Cerebellar cortex (tissue), 1 donor: ENCODE measurements around the gene MSMP.

ENCODE experiments used
- DNase-seq: peaks from one replicate; pipeline ENCODE4 v3.0.0-alpha.2; 2015; ENCODE audit warnings: low spot score

MSMP gene, protein sequence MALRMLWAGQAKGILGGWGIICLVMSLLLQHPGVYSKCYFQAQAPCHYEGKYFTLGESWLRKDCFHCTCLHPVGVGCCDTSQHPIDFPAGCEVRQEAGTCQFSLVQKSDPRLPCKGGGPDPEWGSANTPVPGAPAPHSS

DNA sequence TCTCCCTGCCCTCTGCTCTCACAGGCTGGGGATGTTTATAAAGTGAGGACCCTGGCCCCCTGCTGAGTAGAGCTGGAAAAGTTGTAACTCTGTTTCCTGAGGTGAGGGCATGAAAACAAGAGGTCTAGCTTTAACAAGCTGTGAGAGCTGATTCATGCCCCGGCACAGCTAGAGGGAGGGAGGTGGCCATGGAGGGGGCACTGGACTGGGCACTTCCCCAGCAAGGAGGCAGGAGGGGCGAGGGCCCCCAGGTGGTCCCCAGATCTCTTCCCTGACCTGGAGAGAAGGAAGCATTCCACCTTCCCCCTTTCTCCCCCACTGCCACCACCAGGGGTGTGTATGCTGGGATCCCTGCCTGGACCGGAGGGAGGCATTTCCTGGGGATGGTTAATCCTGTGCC lies at the start of gene MSMP:
Gene MSMP (minus strand): TSS at position 13 of the 400 bp plus-strand sequence. CDS start 147 bp downstream, outside the sequence.
- DNase-seq = no peak

DNA sequence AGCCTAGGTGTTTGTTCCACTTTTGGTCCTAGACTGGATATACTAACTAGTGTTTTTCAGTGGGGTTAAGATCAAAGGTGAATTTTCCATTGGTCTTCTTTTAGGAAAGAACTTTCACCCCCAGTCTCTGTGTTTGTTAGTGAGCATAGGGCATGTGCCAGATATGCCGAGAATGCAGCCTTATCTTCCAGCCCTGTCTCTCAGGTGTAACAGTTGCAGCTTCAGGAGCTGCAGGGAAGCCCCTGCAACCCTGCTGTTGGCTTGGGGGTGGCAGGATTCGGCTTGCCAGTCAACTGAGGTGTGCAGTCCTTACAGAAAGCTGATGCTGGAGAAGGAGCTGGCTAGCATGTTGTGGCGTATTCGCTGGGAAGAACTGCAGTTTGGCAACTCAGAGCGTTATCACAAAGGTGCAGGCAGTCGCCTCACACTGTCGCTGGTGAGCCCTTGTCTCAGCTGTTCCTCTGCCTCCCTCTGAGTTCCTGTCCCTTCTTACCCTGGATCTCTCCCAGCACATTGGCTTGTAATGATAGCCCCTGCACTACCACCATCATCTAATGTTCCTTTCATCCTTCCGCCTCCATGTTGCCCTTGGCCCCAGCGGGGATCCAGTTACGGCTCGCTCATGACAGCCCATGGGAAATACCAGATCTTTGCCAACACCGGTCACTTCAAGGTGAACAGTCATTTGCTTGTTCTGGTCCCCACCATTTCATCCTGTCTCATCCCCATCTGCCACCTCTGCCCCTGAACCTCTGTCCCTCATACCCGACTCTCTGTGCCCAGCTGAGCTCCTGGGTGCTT lies 47.5 kb upstream of the MSMP start:
- DNase-seq = no peak

DNA sequence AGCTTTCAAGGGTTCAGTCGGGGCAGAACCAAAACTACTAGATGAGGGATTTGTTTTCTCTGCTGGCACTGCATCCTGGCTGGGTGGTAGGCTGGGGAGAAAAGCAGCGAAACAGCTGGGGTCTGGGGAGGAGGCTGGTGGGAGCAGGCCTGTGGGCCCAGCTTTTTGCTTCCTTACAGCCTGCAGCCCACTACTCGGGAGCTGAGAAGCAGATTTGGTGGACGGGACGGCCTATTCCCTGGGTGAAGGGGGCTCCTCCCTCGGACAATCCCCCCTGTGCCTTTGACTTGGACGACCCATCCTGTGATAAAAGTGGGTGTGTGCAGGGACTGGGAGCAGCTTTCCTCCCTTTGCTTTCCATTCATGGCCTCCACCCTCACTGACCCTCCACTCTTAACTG lies 46.5 kb upstream of the MSMP start:
- DNase-seq = no peak

DNA sequence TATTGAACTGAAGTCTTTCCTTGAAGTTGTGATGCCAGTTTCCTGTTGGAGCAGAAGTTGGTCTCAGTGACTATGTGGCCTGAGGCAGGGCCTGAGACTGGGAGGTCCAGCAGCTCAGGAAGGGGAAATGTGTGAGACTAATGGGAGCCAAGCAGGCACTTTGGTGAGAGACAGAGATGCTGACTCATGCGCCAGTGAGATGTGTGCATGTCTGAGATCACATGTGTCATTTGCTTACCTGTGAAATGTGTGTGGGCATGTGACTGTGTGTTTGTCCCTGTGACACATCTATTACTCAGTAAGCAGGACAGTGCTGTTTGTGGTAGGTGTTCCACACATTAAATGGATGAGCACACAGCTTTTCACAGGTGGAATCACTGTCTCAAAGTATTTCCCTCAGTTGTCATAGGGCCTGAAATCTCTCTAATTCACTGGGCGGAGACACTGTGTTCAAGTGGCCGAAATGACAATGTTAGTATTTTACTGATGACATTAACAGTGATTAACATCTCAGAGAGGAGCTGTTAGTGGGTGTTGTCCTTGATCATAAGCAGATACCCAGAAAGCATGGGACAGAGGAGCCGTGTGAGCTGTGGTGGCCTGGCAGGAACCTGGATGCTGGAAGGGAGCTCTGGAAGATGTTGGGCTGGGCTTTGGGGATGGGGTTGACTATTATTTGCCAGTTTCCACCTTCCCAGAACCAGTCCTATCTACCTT lies 44.7 kb upstream of the MSMP start:
- DNase-seq = no peak

DNA sequence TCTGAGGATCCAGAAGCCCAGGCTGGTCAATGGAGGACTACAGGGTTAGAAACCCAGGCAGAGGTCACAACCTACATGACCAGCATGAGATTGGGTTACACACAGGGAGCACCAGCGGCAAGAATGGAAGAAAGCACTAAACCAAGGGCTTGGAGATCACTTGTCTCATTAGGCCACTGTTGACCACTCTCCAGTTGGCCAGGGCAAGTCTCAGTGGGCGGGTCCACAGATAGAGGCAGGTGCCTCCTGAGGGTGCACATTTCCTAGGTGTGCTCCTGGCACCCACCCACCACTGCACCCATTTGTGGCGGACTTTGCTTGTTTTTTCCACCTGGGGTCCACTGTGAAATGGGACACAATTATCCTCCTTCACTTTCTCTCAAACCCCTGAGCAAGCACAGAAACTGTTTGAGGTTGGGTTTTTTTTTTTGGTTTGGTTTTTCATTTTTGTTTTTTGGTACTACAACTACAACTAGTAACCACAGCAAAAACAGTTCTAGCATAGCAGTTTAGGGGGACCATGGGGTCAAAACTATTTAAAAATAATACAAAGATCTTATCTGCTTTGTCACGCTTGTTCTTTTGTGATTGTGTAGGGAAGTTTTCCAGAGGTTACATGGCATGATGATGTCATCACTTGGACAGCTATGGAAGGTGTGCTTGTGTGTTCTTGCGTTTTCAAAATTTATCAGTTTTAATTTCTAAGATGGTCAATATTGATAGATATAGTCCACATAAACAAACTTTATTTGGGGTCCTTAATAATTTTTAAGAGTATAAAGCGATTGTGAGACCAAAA lies 43.4 kb upstream of the MSMP start:
- DNase-seq = no peak

DNA sequence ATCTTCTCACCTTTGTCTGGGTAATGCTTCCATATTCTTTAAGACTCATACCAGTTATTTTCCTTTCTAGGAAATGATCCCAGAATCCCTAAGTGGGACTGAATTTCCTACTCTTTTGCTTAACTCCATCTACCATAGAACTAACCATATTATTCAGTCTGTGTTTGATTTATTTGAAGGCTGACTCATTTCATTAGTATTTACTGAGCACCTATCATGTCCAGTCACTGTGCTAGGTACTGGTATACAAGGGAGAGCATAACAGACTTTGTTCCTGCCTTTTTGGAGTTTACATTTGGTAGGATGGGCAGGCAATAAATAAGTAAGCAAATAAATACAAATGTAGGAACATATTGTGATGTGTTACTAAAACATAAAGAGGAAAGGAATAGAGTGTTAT lies 41.6 kb upstream of the MSMP start:
- no peak for DNase-seq

DNA sequence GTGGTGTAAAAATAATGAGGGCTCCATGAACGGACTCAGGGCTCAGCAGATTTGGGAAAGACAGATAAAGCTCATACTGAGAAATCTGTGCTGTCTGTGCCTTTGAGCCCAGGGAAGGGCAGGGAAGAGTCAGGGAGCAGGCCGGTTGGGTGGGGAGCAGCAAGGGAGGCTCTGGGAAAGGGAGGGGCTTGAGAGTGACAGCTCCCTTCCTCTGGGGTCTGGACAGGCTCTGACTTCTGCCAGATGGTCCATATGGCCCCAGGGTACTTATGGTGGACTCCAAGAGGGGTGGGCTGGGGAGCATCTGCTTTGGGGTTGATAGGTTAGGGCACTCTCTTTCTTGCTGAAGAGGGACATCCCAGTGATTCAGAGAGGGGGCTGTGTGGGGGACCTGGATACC lies 39.4 kb upstream of the MSMP start:
- no peak for DNase-seq

DNA sequence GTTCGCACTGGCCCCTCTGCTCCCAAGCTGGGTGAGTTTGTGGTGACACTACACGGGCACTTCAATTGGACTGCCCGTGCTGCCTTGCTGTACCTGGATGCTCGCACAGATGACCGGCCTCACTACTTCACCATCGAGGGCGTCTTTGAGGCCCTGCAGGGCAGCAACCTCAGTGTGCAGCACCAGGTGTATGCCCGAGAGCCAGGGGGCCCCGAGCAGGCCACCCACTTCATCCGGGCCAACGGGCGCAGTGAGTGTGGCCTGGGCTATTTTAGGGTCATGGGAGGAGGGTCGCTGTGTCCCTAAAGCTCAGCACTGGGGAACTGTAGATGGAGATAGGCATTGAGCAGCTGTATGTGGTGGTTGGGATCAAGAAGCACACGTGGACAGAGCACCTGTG lies 38.8 kb upstream of the MSMP start:
- DNase-seq = no peak

DNA sequence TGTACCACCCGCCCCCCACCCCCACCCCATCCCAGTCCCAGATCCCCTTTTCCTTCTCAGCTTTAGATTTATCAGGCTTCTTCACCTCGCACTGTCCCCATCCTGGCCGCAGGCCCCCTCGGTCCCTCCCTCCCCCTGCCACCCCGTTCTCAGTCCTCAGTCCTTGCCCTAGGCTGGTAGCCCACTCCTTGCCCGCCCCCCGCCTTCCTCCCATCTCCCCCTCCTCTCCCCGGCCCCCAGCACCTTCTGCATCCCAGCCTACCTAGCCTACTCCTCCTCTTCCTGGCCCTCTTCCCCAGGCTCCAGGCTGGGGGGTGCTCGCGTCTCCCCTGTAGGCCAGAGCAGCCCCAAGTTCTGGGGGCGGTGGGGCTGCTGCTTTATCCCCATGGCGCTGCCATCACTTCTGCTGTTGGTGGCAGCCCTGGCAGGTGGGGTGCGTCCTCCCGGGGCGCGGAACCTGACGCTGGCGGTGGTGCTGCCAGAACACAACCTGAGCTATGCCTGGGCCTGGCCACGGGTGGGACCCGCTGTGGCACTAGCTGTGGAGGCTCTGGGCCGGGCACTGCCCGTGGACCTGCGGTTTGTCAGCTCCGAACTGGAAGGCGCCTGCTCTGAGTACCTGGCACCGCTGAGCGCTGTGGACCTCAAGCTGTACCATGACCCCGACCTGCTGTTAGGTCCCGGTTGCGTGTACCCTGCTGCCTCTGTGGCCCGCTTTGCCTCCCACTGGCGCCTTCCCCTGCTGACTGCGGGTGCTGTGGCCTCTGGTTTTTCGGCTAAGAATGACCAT lies 38.1 kb upstream of the MSMP start:
- DNase-seq = peak; percentile 30

DNA sequence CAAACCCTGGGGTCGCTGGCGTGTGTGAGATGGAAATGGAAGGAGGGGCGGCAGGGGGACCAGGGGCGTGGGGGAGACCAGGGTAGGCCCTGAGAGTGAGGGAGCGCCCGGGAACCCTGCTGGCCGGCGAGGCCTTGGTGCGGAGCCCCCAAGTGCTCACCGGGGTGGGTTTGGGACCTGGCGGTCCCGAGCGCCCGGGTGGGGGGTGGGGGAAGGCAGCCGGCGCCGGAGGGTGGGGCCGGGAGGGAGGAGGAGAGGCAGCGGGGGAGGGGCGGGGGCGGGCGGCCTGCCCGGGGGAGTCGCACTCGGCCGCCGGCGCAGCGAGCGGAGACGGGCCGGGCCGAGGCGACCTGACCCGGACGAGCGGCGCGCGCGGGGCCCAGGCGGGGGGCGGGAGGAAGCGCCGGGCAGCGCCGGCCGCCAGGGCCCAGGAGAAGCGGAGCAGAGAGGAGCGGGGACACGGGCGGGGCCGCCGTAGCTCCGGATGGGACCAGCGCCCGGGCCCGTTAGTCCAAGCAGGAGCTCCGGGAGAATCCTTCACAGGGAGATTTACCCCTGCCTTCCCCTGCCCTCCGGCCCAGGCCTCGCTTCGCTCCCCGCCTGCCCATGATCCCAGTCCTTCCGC lies 37.3 kb upstream of the MSMP start, which contains the start of gene NPR2:
Gene NPR2 (plus strand): TSS at position 295 of the 625 bp plus-strand sequence. CDS start 818 bp downstream, outside the sequence.
- peak; percentile 37 for DNase-seq

DNA sequence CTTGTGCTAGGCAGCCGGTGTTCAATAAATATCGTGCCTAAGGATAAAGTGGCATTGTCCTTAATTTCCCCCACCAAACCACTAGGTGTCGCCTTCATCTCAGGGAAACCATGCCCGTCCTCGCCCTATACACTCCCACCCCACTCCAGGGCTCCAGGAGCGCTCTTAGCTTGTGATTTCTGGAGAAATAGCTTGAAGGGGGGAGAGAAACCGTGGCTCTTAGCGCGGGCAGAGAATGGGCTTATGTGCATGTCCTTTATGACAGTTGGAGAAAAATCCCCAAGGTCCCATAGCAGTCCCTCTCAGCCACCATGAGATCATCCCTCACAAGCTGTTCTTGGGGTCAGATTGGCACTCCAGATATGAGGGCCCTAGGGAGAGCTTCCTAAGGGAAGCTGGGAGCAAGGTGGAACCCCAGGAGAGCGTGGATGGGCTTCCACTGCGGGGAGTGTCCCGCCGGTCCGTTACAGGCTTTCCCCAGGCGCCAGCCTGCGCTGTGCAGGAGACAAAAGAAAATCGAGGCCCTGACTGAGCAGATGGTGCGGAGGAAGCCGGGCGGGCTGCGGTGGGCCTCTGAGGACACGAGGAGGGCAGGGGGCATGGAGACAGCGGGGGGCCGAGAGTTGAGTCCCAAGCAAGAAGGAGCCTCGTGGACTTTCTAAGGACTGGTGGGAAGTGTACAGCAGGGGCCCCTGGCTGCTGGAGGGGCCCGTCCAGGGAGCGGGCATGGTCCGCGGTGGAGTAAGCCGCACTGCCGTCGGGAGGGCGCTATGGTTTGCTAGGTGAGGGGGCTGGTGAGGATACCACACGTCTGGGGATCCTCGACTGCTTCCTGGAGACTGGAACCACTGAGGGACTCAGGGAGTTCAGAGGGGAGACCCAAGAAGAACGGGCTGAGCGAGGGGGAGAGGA lies 36.6 kb upstream of the MSMP start:
- DNase-seq = peak; percentile 93

DNA sequence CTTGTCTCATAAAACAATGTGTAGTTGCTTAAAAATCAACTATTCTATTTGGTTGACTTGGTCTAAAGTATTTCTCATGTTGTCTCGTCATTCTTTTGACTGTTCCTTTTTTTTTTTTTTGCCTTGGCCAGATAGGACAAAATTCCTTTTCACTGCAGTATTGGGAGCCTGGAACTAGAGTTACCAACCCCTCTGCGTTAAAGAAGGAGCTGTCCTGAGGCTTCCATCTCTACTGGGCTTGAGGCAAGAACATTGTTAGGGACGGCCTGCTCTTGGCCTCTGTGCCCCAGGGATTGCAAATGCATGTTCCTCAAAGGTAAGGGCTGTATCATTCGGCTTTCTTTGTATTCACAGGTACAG lies 35.9 kb upstream of the MSMP start:
- no peak for DNase-seq

DNA sequence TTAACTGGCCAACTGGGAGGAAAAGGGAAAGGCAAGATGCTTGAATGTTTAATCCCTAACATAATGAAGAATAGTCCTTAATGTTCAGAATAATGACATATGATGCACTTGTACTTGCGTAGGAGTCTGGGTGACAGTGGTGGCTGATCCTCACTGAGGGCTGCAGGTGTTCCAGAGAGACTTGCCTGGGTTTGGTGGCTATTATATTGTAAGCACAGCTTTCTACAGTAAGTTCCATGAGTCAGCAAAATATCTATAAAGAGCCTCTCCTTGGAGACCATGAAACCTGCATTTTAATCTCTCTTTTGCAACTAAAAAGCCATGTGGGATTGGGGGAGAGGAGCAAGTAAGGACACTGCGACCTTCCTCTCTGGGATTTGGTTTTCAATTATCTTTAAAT lies 35.5 kb upstream of the MSMP start:
- DNase-seq = no peak

DNA sequence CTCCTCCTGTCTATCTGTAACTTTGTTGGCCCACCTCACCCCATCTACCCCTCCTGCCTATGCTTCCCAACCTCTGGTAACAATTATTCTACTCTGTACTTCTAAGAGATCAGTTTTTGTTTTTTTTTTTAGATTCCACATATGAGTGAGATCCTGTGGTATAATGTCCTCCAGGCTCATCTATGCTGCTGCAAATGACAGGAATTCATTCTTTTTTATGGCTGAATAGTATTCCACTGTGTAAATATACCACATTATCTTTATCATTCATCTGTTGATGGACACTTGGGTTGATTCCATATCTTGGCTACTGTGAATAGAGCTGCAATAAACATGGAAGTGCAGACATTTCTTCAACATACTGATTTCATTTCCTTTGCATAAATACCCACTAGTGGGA lies 29.3 kb upstream of the MSMP start:
- no peak for DNase-seq

DNA sequence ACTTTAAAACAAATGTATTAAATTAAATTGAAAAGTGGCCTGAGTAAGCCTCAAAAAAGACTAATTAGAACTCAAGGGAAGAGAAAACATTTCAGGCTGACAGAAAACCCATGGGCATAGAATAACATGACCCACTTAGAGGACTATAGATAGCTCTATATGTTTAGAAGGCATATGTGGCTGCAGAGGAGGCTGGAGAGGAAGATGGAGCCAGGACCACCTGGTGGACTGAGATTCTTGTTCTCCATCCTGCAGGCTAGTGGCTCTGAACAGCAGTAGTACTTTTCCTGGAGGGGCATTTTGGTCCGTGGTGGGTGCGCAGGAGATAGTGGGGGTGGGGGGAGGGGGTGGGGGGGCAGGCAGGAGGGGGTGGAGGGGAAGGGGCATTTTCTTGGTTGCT lies 27.0 kb upstream of the MSMP start:
- no peak for DNase-seq

DNA sequence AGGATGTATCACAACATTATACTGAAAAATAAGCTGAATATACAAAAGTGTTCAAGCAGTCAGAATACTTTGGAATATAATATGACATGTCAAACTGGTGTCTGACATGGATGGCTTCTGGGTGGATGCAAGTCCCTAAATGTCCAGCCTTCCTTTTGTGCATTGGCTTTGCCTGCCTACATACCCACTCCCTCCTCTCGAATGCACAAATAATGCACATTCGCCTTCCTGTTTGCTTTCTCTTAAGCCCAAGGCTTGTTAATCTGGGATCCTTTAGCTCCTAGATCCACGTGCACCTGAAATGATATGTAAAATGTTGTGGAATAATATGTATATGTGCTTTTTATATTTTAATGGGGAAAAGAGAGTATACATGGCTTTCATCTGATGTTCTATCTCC lies 24.4 kb upstream of the MSMP start:
- DNase-seq = no peak

DNA sequence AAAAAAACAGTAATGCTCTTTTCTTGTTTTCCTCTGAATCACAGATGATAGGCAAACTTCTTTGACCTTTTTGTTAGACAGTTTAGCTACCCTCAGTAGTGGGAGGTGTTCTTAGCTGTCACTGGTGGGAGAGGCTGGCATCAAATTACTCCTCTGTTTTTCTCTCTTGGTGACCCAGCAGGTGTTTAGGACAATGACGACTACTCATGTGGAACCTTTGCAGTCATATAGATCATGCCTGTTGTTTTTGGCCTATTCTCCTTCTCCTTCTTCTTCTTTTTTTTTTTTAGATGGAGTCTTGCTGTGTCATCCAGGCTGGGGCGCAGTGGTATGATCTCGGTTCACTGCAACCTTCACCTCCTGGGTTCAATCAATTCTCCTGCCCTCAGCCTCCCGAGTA lies 21.9 kb upstream of the MSMP start:
- no peak for DNase-seq

DNA sequence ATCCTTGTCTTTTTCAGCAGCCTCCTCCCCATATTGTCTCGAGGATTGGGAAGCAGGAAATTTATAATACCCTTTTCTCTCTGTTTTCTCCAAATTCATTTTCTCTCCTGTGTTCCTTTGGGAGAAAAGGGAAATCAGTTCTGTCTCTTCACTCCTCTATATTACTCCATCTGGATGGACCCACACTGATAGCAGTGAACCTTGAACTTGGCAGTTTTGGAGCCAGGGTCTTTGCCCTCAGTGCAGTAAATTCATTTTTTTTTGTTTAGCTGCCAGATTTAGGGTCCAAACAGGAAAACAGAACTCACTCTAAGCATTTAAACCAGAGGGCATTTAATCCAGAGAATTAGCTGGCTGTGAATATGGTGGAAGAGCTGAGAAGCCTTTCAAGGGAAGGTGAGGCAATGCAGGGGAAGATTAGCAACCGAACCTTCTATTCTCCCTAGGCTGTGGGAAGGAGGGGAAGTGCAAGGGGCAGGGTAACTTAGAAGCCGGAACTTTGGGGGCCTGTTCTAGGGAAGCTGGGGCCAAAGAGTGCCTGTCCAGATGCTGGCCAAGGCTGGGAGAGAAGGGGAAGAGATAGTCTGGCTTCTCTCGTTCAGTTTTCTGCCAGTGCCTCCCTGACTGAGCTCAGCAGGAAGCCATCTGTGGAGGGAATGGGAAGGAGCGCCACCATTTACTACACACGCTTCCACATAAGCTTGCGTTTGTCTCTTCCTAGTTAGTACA lies 21.0 kb upstream of the MSMP start:
- DNase-seq = peak; percentile 73

DNA sequence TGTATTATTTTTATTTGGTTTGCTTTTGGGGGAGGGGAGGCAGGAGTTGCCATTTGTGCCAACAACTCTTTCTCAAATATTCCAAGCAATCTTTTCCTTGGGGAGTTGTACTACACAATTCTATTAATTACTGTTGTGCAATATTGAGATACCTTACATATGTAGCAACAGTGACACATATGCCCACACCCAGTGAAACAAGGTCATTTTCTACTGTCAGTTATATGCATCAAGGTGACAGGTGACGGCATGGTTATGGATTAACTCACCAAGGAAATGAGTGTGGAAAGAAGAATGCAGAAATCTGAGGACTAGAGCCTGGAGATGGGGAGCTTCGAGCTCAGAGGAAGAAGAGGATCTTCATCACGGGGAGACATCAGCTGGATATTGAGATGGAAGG lies 17.9 kb upstream of the MSMP start:
- DNase-seq = no peak
